ENCODE results near the gene ZIM2.

The ZIM2 gene

DNA sequence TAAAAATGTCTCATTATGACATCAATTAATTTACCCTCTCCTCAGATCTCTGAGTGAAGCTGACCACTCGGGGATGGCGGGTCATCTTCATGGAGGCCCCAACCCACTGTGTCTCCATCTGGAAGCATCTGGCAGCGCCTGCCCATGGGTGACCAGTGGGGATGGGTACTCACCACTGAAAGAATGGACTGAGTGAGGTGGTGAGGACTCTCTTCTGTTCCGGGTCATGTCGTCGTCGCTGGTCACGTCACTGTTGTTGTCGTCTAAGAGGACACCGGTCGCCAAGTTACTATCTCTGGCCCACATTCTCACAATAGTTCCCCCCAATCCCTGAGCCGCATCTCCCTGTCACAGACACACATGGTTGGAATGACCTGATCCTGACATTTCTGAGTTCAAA, 17.1 kb downstream of the ZIM2 start:
- no peak overlapping the region for H3K4me3 ChIP-seq (ENCODE audit: low read depth, low read length)
- TF ChIP-seq, protein P1, sequence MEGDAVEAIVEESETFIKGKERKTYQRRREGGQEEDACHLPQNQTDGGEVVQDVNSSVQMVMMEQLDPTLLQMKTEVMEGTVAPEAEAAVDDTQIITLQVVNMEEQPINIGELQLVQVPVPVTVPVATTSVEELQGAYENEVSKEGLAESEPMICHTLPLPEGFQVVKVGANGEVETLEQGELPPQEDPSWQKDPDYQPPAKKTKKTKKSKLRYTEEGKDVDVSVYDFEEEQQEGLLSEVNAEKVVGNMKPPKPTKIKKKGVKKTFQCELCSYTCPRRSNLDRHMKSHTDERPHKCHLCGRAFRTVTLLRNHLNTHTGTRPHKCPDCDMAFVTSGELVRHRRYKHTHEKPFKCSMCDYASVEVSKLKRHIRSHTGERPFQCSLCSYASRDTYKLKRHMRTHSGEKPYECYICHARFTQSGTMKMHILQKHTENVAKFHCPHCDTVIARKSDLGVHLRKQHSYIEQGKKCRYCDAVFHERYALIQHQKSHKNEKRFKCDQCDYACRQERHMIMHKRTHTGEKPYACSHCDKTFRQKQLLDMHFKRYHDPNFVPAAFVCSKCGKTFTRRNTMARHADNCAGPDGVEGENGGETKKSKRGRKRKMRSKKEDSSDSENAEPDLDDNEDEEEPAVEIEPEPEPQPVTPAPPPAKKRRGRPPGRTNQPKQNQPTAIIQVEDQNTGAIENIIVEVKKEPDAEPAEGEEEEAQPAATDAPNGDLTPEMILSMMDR (IDR thresholded peaks at IDR 0.05; ENCODE audit: control insufficient read depth, extremely low read depth, insufficient read depth): no peak
- DNase-seq (ENCODE audit: low read depth): no peak

DNA sequence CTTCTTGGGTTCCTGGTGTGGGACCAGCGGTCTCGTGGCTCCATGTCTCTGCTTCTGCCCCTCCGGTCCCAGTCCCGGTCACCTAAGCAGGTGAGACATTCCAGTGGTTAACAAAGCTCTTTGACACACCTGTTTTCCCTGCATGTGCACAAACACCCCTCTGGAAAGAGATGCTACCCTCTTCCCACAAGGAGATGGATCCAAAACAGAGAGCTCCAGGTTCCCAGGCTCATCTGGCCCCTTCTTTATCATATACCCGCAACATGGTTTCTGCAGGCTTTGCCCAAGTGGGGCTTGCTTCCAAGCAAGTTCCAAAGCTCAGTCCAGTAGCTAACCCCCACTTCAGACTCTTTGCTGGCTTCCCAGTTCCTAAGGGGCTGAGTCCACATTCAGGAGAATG, 17.8 kb downstream of the ZIM2 start:
- TF ChIP-seq, protein P1 (IDR thresholded peaks at IDR 0.05; ENCODE audit: control insufficient read depth, extremely low read depth, insufficient read depth): no peak
- H3K4me3 ChIP-seq (ENCODE audit: low read depth, low read length): no peak overlapping the region
- no peak for DNase-seq (ENCODE audit: low read depth)

DNA sequence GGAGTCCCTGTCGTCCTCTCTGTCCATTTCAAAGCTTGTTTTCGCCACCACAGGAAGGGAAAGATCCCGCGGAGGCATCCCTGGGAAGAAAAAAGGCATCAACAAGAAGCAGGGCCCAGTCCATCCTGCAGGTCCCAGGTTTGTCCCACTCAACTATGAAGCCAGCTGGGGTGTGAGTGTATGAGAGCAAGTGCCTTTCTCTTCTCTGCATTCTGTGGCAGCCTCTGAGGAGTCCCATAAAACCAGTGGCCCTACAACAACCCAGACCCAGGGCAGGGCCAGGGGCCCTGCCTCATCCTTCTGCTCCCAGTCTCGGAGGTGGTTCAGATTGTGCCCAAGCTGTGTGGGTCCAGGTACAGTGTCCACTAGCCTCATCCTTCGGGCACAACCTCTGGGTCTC, 18.9 kb downstream of the ZIM2 start:
- no peak overlapping the region for H3K4me3 ChIP-seq (ENCODE audit: low read depth, low read length)

DNA sequence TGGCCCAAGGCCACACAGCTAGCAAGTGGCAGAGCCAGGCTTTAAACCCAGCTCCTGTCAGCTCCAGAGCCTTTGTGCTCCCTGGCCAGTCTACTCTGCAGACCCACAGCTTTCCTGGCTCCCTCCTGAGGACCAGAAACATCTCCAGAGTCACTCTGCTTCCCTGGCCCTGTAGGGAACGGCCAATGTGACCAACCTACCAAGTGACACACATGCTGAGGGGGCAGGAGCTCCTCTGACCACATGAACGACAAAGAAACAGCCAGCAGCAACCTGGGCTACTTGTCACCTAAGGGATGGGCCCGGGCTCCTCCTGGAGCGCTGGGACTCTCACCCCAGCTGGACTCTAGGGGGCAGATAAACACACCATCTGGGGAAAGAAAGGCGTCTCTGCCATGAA, 19.3 kb downstream of the ZIM2 start:
- H3K4me3 ChIP-seq (ENCODE audit: low read depth, low read length): no peak overlapping the region
- TF ChIP-seq, protein P1 (IDR thresholded peaks at IDR 0.05; ENCODE audit: control insufficient read depth, extremely low read depth, insufficient read depth): no peak
- no peak for DNase-seq (ENCODE audit: low read depth)

More for the DNA sequence above, 18.9 kb downstream of the ZIM2 start:
- DNase-seq (ENCODE audit: low read depth): no peak
- TF ChIP-seq, protein P1 (IDR thresholded peaks at IDR 0.05; ENCODE audit: control insufficient read depth, extremely low read depth, insufficient read depth): no peak

DNA sequence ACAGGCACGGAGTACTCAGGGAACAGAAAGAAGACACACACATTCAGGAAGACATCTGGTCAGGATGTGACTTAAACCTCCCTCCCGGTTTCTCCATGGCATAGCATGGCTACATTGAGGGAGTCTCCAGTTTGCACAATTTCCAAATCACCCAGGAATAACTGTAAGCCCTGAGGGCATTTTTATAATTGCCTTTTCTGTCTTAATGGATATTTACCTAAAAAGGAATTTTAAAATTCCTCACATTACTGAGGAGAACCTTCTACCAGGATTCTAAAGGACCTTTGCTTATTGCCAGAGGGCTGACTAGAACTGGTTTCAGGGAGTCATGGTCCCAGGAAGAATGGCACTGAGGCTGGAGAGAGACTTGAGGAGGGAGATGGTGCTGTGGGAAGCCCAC, 21.4 kb downstream of the ZIM2 start:
- H3K4me3 ChIP-seq (ENCODE audit: low read depth, low read length): no peak overlapping the region
- no peak for DNase-seq (ENCODE audit: low read depth)
- TF ChIP-seq, protein P1 (IDR thresholded peaks at IDR 0.05; ENCODE audit: control insufficient read depth, extremely low read depth, insufficient read depth): no peak

DNA sequence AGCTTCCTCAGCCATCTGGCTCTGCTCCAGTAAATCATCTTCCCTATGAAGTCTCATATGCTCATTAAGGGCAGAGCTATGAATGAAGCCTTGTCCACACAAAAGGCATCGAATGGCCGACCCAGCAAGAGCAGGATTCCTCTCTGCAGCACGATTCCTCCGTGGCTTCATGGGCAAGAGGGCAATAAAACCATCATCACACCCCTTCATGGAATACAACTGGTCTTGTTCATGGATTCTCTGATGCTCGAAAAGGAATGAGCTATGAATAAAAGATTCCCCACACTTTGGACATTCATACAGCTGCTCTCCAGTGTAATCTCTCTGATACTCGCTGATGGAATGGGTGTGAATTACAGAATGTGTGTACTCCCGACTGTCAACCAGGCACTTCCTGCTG, 25.9 kb downstream of the ZIM2 start:
- TF ChIP-seq, protein P1 (IDR thresholded peaks at IDR 0.05; ENCODE audit: control insufficient read depth, extremely low read depth, insufficient read depth): no peak
- DNase-seq (ENCODE audit: low read depth): no peak
- no peak overlapping the region for H3K4me3 ChIP-seq (ENCODE audit: low read depth, low read length)

DNA sequence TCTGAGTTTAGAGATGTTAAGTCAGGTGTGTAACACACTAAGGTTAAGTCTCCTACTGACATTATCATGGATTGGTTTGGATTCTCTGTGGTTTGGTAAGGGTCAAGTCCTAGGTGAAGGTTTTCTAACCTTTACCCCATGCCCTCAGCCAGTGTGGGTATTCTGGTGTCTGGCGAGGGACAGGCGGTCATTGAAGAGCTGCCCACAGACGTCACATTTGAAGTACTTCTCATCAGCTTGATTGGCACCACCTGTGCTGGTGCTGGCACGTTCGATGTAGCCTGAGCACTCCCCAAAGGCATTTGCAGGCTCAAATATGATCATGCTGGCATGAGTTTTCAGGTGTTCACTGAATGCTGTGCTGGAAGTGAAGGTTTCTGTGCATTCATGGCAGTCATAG, 27.0 kb downstream of the ZIM2 start:
- TF ChIP-seq, protein P1 (IDR thresholded peaks at IDR 0.05; ENCODE audit: control insufficient read depth, extremely low read depth, insufficient read depth): no peak
- no peak for DNase-seq (ENCODE audit: low read depth)
- no peak overlapping the region for H3K4me3 ChIP-seq (ENCODE audit: low read depth, low read length)

Data from LNCaP clone FGC (cell line).